ENCODE results near the gene NKX6-2. TPM values are rescaled to one million over a fixed set of nuclear protein-coding genes. Genes with fewer than 3 reads are reported as not detected.
A peak's percentile ranks its signal among the peaks of the same experiment; 100 is the strongest.

The NKX6-2 gene
- total and polyA plus RNA-seq, 2 of the 8 experiments (the other 6 are each of a cell fraction or from before 2014, with no cell fraction given) = 0.06 TPM; not detected in 1

GRCh38 chr10:132806561-132807003 lies 20.6 kb upstream of the NKX6-2 start:
- H3K4me3 ChIP-seq (ENCODE audit: extremely low read depth in 1 of 4, insufficient read depth in 2 of 4, low read depth in 3 of 4, low read length in 4 of 4) = no peak overlapping the region
- peaks cover 0 to 3% (median 0%) of the 10 kb centered on the region in 4 experiments; a peak in 2 of 7 replicates for H3K4me1 ChIP-seq (replicated peaks in 1 of 4; ENCODE audit: control insufficient read depth in 3 of 4, insufficient read depth in 4 of 4, low read length in 3 of 4)
- FAIRE-seq (no peak), DNase-seq (ENCODE audit: low read depth in 1 of 2, low spot score in 2 of 2) (no peak)
- H3K4ac ChIP-seq (replicated peaks; ENCODE audit: insufficient read length, low read depth, low read length) = no peak overlapping the region
- POLR2A ChIA-PET (ENCODE audit: partially characterized antibody) = interaction anchor here (0.7 to 1.5 kb wide), 2 partner anchors 9 to 117 kb away, joined by 3 read pairs; no protein-coding TSS in a partner anchor
- no peak overlapping the region for H2AFZ ChIP-seq (ENCODE audit: low read length)
- H3K27ac ChIP-seq (ENCODE audit: low read depth, low read length) = no peak overlapping the region
- peaks cover 6% of the 10 kb centered on the region in 2 experiments; a peak in 3 of 4 replicates for H3K9me3 ChIP-seq (ENCODE audit: insufficient read depth in 2 of 2, low read depth in 1 of 2, low read length in 1 of 2)
- H4K91ac ChIP-seq (replicated peaks; ENCODE audit: insufficient read length, low read length) = no peak overlapping the region
- H3K23me2 ChIP-seq (ENCODE audit: low read depth, low read length) = no peaks in the 10 kb centered on the region
- H3K27me3 ChIP-seq (replicated peaks in 1 of 4; ENCODE audit: control insufficient read depth in 3 of 4, extremely low read depth in 1 of 4, insufficient read depth in 3 of 4, low read length in 3 of 4) = no peaks in the 10 kb centered on the region
- no peak overlapping the region for H3K4me2 ChIP-seq (ENCODE audit: insufficient read depth in 1 of 2, low read depth in 2 of 2, low read length in 2 of 2)
- no peak overlapping the region for H3K56ac ChIP-seq (replicated peaks; ENCODE audit: insufficient read length, low read depth, low read length)
- H4K20me1 ChIP-seq (replicated peaks in 1 of 2; ENCODE audit: control insufficient read depth in 1 of 2, insufficient read depth in 2 of 2, low read length in 2 of 2) = no peaks in the 10 kb centered on the region
- no peak overlapping the region for H3K18ac ChIP-seq (ENCODE audit: extremely low read depth, low read length)
- no peak overlapping the region for H3K9ac ChIP-seq (replicated peaks in 1 of 4; ENCODE audit: extremely low read depth in 1 of 4, low read depth in 3 of 4, low read length in 3 of 4)
- no peaks in the 10 kb centered on the region for H3K79me1 ChIP-seq (ENCODE audit: low read depth, low read length)
- no peak for TF ChIP-seq ATF2 (IDR thresholded peaks at IDR 0.05; ENCODE audit: low read length)
- TF ChIP-seq JUN (IDR thresholded peaks at IDR 0.05; ENCODE audit: low read depth, low read length) = no peak
- no peak for TF ChIP-seq EGR1 (IDR thresholded peaks at IDR 0.05; ENCODE audit: borderline replicate concordance, low read depth, low read length)
- TF ChIP-seq SUZ12 (IDR thresholded peaks at IDR 0.05; ENCODE audit: low read length) = no peak
- no peak for TF ChIP-seq NANOG (IDR thresholded peaks at IDR 0.05; ENCODE audit: insufficient read depth, low read depth, low read length, poor library complexity, severe bottlenecking)
- no peak for TF ChIP-seq POLR2AphosphoS5 (IDR thresholded peaks at IDR 0.05; ENCODE audit: low read depth, low read length)
- no peak for TF ChIP-seq CREB1 (IDR thresholded peaks at IDR 0.05)
- no peak for TF ChIP-seq RAD21 (IDR thresholded peaks at IDR 0.05 in 1 of 2, conservative IDR thresholded peaks at IDR 0.05 in 1 of 2; ENCODE audit: low read depth in 2 of 2, low read length in 2 of 2)
- TF ChIP-seq CBX8 (IDR thresholded peaks at IDR 0.05; ENCODE audit: borderline replicate concordance, low read depth, low read length) = no peak
- H2BK20ac ChIP-seq (ENCODE audit: low read length) = no peak overlapping the region
- no peak overlapping the region for H2BK15ac ChIP-seq (ENCODE audit: low read length)
- no peak overlapping the region for H2BK120ac ChIP-seq (replicated peaks; ENCODE audit: low read depth, low read length)
- WGBS, 2 experiments (ENCODE audit: extremely low coverage in 1 of 2, insufficient coverage in 1 of 2, insufficient read length in 1 of 2, insufficient replicate concordance in 2 of 2, low coverage in 1 of 2, low lambda C conversion rate in 2 of 2, missing lambda C conversion rate in 1 of 2) = 88% methylated on average over 24 of the region's 25 CpGs; no CpG with 5 or more reads in 1 of the 2 experiments
- peak overlapping the region; percentile 4; the same call in 1 of the 2 replicates for H4K8ac ChIP-seq (ENCODE audit: extremely low read depth, insufficient read depth, low read length)
- H3K79me2 ChIP-seq (ENCODE audit: control insufficient read depth in 1 of 2, insufficient read depth in 2 of 2, low read length in 2 of 2) = no peaks in the 10 kb centered on the region
- H3K36me3 ChIP-seq (ENCODE audit: control insufficient read depth in 2 of 4, insufficient read depth in 4 of 4, low read length in 3 of 4) = no peaks in the 10 kb centered on the region
- no peak overlapping the region for H2BK12ac ChIP-seq (ENCODE audit: low read depth, low read length)
- H2AK5ac ChIP-seq (ENCODE audit: low read depth, low read length) = no peak overlapping the region
- CTCF ChIA-PET (ENCODE audit: partially characterized antibody) = interaction anchor here (0.6 to 1.4 kb wide), 4 partner anchors 13 to 635 kb away, joined by 3 to 4 read pairs (median 4); no protein-coding TSS in a partner anchor
- H3K23ac ChIP-seq (ENCODE audit: insufficient read length) = no peak overlapping the region
- H2BK5ac ChIP-seq (ENCODE audit: low read depth, low read length) = no peak overlapping the region
- H4K5ac ChIP-seq (ENCODE audit: insufficient read length, low read depth, low read length) = no peak overlapping the region
- no peak overlapping the region for H3K14ac ChIP-seq (ENCODE audit: insufficient read length)

Data from H1 (cell line).